ENCODE results near the gene LUC7L. TPM values are rescaled to one million over a fixed set of nuclear protein-coding genes. Genes with fewer than 3 reads are reported as not detected.

LUC7L gene
- total RNA-seq, 1 experiment from 2014 or later, result 137 TPM

DNA sequence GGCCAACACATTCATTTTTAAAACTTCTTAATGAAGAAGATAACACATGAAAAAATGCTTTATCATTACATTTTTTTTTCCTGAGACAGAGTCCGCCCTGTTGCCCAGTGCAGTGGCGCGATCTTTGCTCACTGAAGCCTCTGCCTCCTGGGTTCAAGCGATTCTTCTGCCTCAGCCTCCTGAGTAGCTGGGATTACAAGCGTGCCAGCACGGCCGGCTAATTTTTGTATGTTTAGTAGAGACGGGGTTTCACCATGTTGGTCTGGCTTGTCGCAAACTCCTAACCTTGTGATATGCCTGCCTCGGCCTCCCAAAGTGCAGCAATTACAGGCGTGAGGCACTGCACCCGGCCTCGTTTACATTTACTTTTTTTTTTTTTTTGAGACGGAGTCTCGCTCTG lies 35.8 kb downstream of the LUC7L start:
- peaks cover 64 to 95% (median 84%) of the 10 kb centered on the region in 3 experiments for H3K36me3 Mint-ChIP-seq (ENCODE audit: insufficient read depth in 1 of 3, low read depth in 3 of 3)
- H3K4me1 ChIP-seq (ENCODE audit: insufficient read depth, low read length), result no peaks in the 10 kb centered on the region
- WGBS (ENCODE audit: extremely low coverage, insufficient read length, low lambda C conversion rate), result no CpG with 5 or more reads among the region's 15 CpGs
- no peaks in the 10 kb centered on the region for H3K79me1 ChIP-seq (ENCODE audit: insufficient read depth, low read depth, low read length, poor library complexity, severe bottlenecking)
- no peak overlapping the region for H4K8ac ChIP-seq (replicated peaks; ENCODE audit: insufficient read length, low read depth, low read length)
- H2BK20ac ChIP-seq (ENCODE audit: low read depth, low read length, poor library complexity, severe bottlenecking), result no peak overlapping the region
- no peaks in the 10 kb centered on the region for H3K9me3 ChIP-seq (ENCODE audit: control insufficient read depth, low read depth, low read length)
- no peak overlapping the region for H3T11ph ChIP-seq (ENCODE audit: low read length)
- no peak overlapping the region for H2BK15ac ChIP-seq (ENCODE audit: low read depth, low read length)
- H2AK5ac ChIP-seq (ENCODE audit: insufficient read length, low read length), result no peak overlapping the region
- no peaks in the 10 kb centered on the region for H3K79me2 ChIP-seq (ENCODE audit: insufficient read depth, low read length)
- H3K27me3 ChIP-seq (ENCODE audit: insufficient read depth, low read length), result no peaks in the 10 kb centered on the region
- TF ChIP-seq CTCF (conservative IDR thresholded peaks at IDR 0.05), result no peak
- H4K5ac ChIP-seq (ENCODE audit: insufficient read length, low read depth, low read length), result no peak overlapping the region
- DNase-seq, result no peak
- H4K20me1 ChIP-seq (ENCODE audit: control insufficient read depth, insufficient read depth, insufficient read length), result peaks cover 2% of the 10 kb centered on the region
- H3K9me3 Mint-ChIP-seq, result no peaks in the 10 kb centered on the region
- H2BK5ac ChIP-seq (ENCODE audit: insufficient read length, low read length), result no peak overlapping the region
- H3K4me1 Mint-ChIP-seq, result no peaks in the 10 kb centered on the region
- H3K14ac ChIP-seq (ENCODE audit: insufficient read depth, low read length), result no peak overlapping the region
- H3K23ac ChIP-seq (ENCODE audit: insufficient read length, low read depth, low read length), result no peak overlapping the region
- H2BK120ac ChIP-seq (ENCODE audit: low read depth, low read length, poor library complexity, severe bottlenecking), result no peak overlapping the region
- no peak overlapping the region for H3K4me3 Mint-ChIP-seq
- no peak overlapping the region for H3K27ac ChIP-seq (ENCODE audit: insufficient read length, low read depth, low read length)
- no peak overlapping the region for H3K4me2 ChIP-seq (ENCODE audit: insufficient read depth, insufficient read length, low read length)
- H3K56ac ChIP-seq (ENCODE audit: insufficient read length, low read depth, low read length), result no peak overlapping the region
- no peak overlapping the region for H3K4ac ChIP-seq (ENCODE audit: low read depth, low read length)
- no peak overlapping the region for H3K9ac ChIP-seq (ENCODE audit: extremely low read depth, insufficient read length, low read length)
- H3K27me3 Mint-ChIP-seq (ENCODE audit: low read depth), result no peaks in the 10 kb centered on the region
- no peaks in the 10 kb centered on the region for H3K23me2 ChIP-seq (ENCODE audit: insufficient read length, low read depth, low read length, poor library complexity, severe bottlenecking)
- H4K91ac ChIP-seq (ENCODE audit: insufficient read length, low read depth, low read length), result no peak overlapping the region
- no peak overlapping the region for H2BK12ac ChIP-seq (ENCODE audit: insufficient read length, low read depth, low read length)
- H3K27ac Mint-ChIP-seq, result no peak overlapping the region
- H2AFZ ChIP-seq (ENCODE audit: low read length), result no peak overlapping the region
- no peak overlapping the region for H3K18ac ChIP-seq (ENCODE audit: insufficient read length, low read depth, low read length)
